ENCODE results near the gene ARMC3. TPM values are rescaled to one million over a fixed set of nuclear protein-coding genes. Genes with fewer than 3 reads are reported as not detected.

The ARMC3 gene
- total RNA-seq, 1 donor from 2014 or later: under 0.01 TPM

GRCh38 chr10:22988581-22989360 lies 60.9 kb downstream of the ARMC3 start:
- DNase-seq (ENCODE audit: low read depth) (peak; percentile 46), FAIRE-seq (no peak)
- H3K27me3 ChIP-seq (ENCODE audit: control insufficient read depth, insufficient read depth, low read length): no peaks in the 10 kb centered on the region
- no peaks in the 10 kb centered on the region for H3K36me3 ChIP-seq (ENCODE audit: control insufficient read depth, insufficient read depth, low read length)
- TF ChIP-seq CTCF (IDR thresholded peaks at IDR 0.05; ENCODE audit: insufficient read depth, low read length, severe bottlenecking): peak; percentile 74
- H3K4me3 ChIP-seq (ENCODE audit: low read depth, low read length): no peak overlapping the region

- no peak overlapping the region for H3K4me3 ChIP-seq (ENCODE audit: low read depth, low read length)
- no peaks in the 10 kb centered on the region for H3K36me3 ChIP-seq (ENCODE audit: control insufficient read depth, insufficient read depth, low read length)
- H3K27me3 ChIP-seq (ENCODE audit: control insufficient read depth, insufficient read depth, low read length): no peaks in the 10 kb centered on the region
- FAIRE-seq: no peak
- no peak for TF ChIP-seq CTCF (IDR thresholded peaks at IDR 0.05; ENCODE audit: insufficient read depth, low read length, severe bottlenecking)
- DNase-seq (ENCODE audit: low read depth): no peak
These were observed 62.6 kb downstream of the ARMC3 start for GRCh38 chr10:22990443-22990842.

- H3K36me3 ChIP-seq (ENCODE audit: control insufficient read depth, insufficient read depth, low read length): no peaks in the 10 kb centered on the region
- peaks cover 3% of the 10 kb centered on the region for H3K27me3 ChIP-seq (ENCODE audit: control insufficient read depth, insufficient read depth, low read length)
- DNase-seq (ENCODE audit: low read depth): no peak
- no peak overlapping the region for H3K4me3 ChIP-seq (ENCODE audit: low read depth, low read length)
- FAIRE-seq: no peak
- TF ChIP-seq CTCF (IDR thresholded peaks at IDR 0.05; ENCODE audit: insufficient read depth, low read length, severe bottlenecking): no peak
These were observed 64.2 kb downstream of the ARMC3 start for GRCh38 chr10:22992075-22992474.

GRCh38 chr10:22992621-22993020 lies 64.8 kb downstream of the ARMC3 start:
- peaks cover 3% of the 10 kb centered on the region for H3K27me3 ChIP-seq (ENCODE audit: control insufficient read depth, insufficient read depth, low read length)
- no peak for TF ChIP-seq CTCF (IDR thresholded peaks at IDR 0.05; ENCODE audit: insufficient read depth, low read length, severe bottlenecking)
- no peak overlapping the region for H3K4me3 ChIP-seq (ENCODE audit: low read depth, low read length)
- FAIRE-seq (no peak), DNase-seq (ENCODE audit: low read depth) (no peak)
- no peaks in the 10 kb centered on the region for H3K36me3 ChIP-seq (ENCODE audit: control insufficient read depth, insufficient read depth, low read length)

- DNase-seq (ENCODE audit: low read depth) (no peak), FAIRE-seq (no peak)
- Histone ChIP-seq H3K36me3 (ENCODE audit: control insufficient read depth, insufficient read depth, low read length) (no peaks in the 10 kb centered on the region), H3K4me3 (ENCODE audit: low read depth, low read length) (no peak overlapping the region), H3K27me3 (ENCODE audit: control insufficient read depth, insufficient read depth, low read length) (peaks cover 3% of the 10 kb centered on the region)
- no peak for TF ChIP-seq CTCF (IDR thresholded peaks at IDR 0.05; ENCODE audit: insufficient read depth, low read length, severe bottlenecking)
These were observed 65.5 kb downstream of the ARMC3 start for GRCh38 chr10:22993314-22993713.

- FAIRE-seq: no peak
- peak; percentile 39 for DNase-seq (ENCODE audit: low read depth)
- Histone ChIP-seq H3K36me3 (ENCODE audit: control insufficient read depth, insufficient read depth, low read length) (no peaks in the 10 kb centered on the region), H3K27me3 (ENCODE audit: control insufficient read depth, insufficient read depth, low read length) (peaks cover 3% of the 10 kb centered on the region), H3K4me3 (ENCODE audit: low read depth, low read length) (no peak overlapping the region)
- TF ChIP-seq CTCF (IDR thresholded peaks at IDR 0.05; ENCODE audit: insufficient read depth, low read length, severe bottlenecking): no peak
These were observed 69.2 kb downstream of the ARMC3 start for GRCh38 chr10:22997096-22997495.

Measured in bronchial epithelial cell (primary cell).